DMS114 treated with DMSO at 0.1 percent for 48 hours (cell line): ENCODE measurements around the gene PARP14.
"Not testable (repeated sequence)": the region's sequence is repeated elsewhere in the genome, so short reads cannot be mapped to it uniquely, and the experiment has no call there.

Experiments
- DNase-seq: peaks from one replicate; lab custom pipeline; 2025; ENCODE audit not compliant: unreplicated experiment; lab: John Stamatoyannopoulos, UW

The PARP14 gene, protein sequence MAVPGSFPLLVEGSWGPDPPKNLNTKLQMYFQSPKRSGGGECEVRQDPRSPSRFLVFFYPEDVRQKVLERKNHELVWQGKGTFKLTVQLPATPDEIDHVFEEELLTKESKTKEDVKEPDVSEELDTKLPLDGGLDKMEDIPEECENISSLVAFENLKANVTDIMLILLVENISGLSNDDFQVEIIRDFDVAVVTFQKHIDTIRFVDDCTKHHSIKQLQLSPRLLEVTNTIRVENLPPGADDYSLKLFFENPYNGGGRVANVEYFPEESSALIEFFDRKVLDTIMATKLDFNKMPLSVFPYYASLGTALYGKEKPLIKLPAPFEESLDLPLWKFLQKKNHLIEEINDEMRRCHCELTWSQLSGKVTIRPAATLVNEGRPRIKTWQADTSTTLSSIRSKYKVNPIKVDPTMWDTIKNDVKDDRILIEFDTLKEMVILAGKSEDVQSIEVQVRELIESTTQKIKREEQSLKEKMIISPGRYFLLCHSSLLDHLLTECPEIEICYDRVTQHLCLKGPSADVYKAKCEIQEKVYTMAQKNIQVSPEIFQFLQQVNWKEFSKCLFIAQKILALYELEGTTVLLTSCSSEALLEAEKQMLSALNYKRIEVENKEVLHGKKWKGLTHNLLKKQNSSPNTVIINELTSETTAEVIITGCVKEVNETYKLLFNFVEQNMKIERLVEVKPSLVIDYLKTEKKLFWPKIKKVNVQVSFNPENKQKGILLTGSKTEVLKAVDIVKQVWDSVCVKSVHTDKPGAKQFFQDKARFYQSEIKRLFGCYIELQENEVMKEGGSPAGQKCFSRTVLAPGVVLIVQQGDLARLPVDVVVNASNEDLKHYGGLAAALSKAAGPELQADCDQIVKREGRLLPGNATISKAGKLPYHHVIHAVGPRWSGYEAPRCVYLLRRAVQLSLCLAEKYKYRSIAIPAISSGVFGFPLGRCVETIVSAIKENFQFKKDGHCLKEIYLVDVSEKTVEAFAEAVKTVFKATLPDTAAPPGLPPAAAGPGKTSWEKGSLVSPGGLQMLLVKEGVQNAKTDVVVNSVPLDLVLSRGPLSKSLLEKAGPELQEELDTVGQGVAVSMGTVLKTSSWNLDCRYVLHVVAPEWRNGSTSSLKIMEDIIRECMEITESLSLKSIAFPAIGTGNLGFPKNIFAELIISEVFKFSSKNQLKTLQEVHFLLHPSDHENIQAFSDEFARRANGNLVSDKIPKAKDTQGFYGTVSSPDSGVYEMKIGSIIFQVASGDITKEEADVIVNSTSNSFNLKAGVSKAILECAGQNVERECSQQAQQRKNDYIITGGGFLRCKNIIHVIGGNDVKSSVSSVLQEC (N-terminal part only)

GRCh38 chr3:122680475-122681283 is at the start of gene PARP14:
Gene PARP14, plus strand, starts transcription at chr3:122680839. Its CDS starts 45 bp downstream, at chr3:122680884.
- peak; percentile 26 for DNase-seq

GRCh38 chr3:122635789-122636188 is 44.9 kb upstream of the PARP14 start:
- no peak for DNase-seq

GRCh38 chr3:122636697-122637096 is 43.9 kb upstream of the PARP14 start:
- no peak for DNase-seq

DNA sequence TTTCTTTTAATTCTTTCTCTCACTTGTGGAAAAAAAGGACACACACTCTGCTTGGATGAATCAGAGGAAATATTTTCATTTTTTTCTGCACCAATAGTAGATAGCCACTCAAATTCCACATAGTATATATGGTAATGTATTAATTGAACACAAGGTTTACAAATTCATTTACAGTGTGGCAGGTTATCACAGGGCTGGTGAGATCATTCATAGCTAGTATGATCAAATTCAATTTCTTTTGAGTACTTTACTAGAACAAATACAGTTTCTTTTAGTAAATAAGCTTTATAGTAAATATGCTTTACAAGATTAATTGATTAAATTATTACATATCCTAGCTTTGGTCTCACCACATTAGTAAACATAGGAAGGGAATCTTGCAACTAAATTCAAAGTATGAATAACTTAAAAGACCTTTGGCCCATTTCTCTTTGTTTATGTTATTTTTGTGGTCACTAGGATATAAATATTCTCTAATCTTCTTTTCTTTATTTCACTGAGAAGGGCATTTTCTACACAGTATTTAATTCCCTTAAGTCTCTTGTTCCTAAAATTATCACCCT is 40.1 kb upstream of the PARP14 start:
- DNase-seq = no peak

GRCh38 chr3:122642935-122643334 is 37.7 kb upstream of the PARP14 start:
- DNase-seq = no peak

DNA sequence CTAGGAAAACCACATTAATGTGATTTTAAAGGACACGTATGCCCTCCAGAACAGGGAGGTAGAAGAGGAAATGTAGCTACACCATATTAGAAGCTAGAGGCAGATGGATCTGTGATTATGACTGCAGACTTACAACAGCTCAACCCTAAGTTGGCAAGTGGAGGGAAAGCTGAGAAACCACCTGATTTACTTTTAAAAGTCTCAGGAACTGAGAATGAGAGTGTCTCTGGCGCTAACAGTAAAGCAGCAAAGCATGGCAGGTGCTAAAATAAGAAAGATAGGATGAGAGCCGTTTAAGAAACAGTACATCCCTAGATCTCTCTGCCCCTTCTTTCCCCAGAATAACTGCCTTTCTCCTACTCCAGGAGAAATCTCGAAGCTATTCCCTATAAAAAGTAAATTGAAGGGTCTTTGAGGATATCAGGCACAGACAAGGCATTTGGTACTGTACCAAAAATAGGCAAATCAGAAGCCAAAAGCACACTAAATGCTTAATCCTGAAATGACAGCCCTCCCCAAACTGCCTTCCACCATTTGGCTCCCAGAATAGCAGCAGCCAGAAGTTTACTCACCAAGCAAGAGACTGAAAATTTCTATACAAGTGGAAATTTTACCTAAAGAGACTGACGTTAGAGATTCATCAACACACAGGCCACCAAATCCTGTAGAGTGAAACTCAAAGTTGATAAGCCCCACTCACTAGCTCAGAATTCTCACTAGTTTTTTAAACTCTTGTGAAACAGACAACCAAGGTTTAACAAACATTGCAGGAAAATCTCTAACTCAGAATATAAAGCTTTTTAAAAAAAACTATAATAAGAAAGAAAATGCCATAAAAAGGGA is 34.3 kb upstream of the PARP14 start:
- no peak for DNase-seq

DNA sequence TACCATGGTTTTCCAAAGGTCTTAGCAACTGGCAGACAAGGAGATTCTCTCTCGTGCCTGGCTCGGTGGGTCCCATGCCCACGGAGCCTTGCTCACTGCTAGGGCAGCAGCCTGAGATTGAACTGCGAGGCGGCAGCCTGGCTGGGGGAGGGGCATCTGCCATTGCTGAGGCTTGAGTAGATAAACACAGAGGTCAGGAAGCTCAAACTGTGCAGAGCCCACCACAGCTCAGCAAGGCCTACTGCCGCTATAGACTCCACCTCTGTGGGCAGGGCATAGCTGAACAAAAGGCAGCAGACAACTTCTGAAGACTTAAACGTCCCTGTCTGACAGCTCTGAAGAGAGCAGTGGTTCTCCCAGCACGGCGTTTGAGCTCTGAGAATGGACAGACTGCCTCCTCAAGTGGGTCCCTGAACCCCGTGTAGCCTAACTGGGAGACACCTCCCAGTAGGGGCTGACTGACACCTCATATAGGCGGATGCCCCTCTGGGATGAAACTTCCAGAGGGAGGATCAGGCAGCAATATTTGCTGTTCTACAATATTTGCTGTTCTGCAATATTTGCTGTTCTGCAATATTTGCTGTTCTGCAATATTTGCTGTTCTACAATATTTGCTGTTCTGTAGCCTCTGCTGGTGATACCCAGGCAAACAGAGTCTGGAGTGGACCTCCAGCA is 29.3 kb upstream of the PARP14 start:
- DNase-seq = not testable (repeated sequence)

- DNase-seq = not testable (repeated sequence)
These were observed 28.7 kb upstream of the PARP14 start for GRCh38 chr3:122651962-122652361.

DNA sequence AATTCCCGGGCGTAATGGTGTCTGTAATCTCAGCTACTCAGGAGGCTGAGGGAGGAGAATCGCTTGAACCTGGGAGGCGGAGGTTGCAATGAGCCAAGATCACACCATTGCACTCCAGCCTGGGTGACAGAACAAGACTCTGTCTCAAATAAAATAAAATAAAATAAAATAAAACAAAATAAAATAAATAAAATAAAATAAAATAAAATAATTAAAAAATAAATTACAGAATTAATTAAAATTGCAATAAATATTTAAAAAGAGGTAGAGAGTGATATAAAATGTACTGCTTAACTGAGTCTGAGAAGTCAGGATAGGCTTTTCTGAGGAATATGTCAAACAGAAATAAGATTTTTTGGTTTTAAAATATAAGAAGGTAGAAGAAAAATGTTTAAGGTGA is 22.3 kb upstream of the PARP14 start:
- not testable (repeated sequence) for DNase-seq

DNA sequence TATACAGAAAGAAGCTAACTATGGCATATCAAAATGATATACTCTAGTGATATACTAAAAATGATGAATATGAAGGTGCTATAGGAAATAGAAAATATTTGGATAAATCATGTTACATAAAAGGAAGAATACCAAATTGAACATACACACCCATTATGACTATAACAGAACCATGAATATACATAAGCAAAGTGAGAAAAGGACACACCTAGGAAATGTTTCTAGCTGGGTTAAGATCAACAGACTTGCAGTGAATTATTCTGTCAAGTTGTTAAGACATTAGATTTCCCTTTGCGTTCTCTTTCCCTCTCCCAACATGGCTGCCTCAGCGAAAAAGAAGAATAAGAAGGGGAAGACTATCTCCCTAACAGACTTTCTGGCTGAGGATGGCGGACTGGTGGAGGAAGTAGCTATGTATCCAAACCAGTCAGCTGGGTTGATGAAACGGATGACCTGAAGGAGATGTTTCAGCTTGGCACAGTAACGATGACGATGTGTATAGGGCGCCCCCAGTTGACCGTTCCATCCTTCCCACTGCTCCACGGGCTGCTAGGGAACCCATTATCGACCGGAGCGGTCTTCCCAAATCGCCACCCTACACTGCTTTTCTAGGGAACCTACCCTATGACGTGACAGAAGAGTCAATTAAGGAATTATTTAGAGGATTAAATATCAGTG is 20.2 kb upstream of the PARP14 start:
- DNase-seq = no peak

DNA sequence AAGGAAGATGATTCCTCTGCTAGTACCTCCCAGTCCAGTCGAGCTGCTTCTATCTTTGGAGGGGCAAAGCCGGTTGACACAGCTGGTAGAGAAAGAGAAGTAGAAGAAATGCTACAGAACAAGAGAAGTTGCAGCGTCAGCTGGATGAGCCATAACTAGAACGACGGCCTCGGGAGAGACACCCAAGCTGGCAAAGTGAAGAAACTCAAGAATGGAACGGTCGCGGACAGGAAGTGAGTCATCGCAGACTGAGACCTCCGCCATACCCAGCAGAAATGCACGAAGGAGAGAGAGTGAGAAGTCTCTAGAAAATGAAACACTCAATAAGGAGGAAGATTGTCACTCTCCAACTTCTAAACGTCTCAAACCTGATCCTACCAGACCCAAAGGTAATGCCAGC is 19.0 kb upstream of the PARP14 start:
- no peak for DNase-seq

DNA sequence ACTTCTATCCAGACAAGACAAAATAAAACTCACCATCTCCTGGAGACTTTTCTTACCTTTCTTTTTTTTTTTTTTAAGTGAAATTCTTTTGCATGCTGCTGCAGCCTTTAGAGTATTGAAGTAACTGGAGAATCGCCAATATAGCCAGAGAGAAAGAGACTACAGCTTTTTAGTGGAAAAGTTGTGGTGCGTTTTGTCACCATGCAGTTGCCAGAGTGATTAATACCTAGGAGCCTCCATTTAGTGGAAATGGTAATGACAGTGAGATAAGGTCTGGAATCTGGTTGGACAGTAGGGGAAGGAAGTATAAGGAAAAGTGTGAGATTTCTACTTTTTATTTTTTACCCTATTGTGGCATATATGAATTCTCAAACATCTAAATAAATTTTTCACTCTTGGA is 18.1 kb upstream of the PARP14 start:
- DNase-seq = no peak

GRCh38 chr3:122665226-122665786 is 15.3 kb upstream of the PARP14 start:
- DNase-seq = no peak

- no peak for DNase-seq
These were observed 14.8 kb upstream of the PARP14 start for GRCh38 chr3:122665881-122666280.

DNA sequence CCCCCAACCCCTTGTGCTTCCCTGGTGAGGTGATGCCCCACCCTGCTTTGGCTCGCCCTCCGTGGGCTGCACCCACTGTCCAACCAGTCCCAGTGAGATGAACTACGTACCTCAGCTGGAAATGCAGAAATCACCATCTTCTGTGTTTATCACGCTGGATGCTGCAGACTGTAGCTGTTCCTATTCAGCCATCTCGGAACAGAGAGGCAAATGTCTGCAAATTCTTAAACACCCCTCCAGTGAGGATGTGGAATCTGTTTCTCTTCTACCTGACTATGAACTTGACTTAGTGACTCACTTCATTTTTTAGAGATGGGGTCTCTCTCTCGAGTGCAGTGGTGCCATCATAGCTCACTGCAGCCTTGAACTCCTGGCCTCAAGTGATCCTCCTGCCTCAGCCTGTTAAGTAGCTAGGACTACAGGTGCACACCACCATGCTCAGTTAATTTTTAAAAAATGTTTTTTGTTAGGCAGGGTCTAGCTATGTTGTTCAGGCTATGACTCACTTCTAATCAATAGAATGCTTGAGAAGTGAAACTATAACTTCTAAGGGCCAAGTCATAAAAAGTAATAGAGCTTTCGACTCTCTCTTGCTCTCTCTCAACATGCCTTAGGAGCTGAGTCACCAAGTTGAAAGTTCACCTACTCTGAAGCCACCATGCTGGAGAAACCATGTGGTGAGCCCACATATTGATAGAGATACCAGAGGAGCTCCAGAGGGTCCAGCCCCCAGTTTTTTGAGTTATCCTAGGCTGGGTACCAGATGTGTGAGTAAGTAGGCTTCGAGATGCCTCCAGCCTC is 11.5 kb upstream of the PARP14 start:
- no peak for DNase-seq

- DNase-seq = no peak
These were observed 9.1 kb upstream of the PARP14 start for GRCh38 chr3:122671553-122671952.

DNA sequence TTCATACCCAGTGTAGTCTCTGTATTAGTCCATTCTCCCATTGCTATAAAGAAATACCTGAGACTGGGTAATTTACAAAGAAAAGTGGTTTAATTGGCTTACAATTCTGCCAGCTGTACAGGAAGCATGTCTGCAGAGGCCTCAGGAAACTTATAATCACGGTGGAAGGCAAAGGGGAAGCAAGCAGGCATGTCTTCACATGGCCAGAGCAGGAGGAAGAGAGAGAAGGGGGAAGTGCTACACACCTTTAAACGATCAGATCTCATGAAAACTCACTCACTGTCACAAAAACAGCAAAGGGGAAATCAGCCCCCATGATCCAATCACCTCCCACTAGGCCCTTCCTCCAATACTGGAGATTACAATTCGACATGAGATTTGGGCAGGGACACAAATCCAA is 6.3 kb upstream of the PARP14 start:
- no peak for DNase-seq
